ENCODE measurements around the gene KRTAP2-3. TPM values are rescaled to one million over a fixed set of nuclear protein-coding genes. Genes with fewer than 3 reads are reported as not detected.
"Not testable (repeated sequence)": the region's sequence is repeated elsewhere in the genome, so short reads cannot be mapped to it uniquely, and the experiment has no call there.

The KRTAP2-3 gene
- polyA plus RNA-seq, 2 donors: 0.10 TPM; not detected in 1

DNA sequence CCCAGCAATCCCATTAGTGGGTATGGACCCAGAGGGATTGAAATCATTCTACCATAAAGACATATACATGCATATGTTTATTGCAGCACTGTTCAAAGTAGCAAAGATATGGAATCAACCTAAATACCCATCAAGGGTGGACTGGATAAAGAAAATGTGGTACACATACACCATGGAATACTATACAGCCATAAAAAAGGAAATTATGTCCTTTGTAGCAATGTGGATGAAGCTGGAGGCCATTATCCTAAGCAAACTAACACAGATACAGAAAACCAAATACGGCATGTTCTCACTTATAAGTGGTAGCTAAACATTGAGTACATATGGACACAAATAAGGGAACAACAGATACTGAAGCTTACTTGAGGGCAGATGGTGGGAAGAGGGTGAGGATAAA, 2.4 kb downstream of the KRTAP2-3 start:
- Histone ChIP-seq H3K4me3 (ENCODE audit: low read depth in 1 of 2, low read length in 2 of 2) (no peak overlapping the region), H3K36me3 (ENCODE audit: control insufficient read depth in 2 of 2, insufficient read depth in 2 of 2, low read length in 1 of 2) (no peaks in the 10 kb centered on the region), H3K9me3 (ENCODE audit: control insufficient read depth in 2 of 2, insufficient read depth in 1 of 2, low read depth in 1 of 2, low read length in 1 of 2) (no peaks in the 10 kb centered on the region), H3K27me3 (ENCODE audit: control insufficient read depth in 1 of 2, insufficient read depth in 2 of 2, low read length in 2 of 2) (no peaks in the 10 kb centered on the region), H3K27ac (ENCODE audit: low read depth in 2 of 2, low read length in 1 of 2) (no peak overlapping the region), H3K4me1 (ENCODE audit: control insufficient read depth in 2 of 2, insufficient read depth in 2 of 2, low read length in 1 of 2) (no peaks in the 10 kb centered on the region)
- 97% methylated on average over 1 of the region's 1 CpG for WGBS, 2 donors

DNA sequence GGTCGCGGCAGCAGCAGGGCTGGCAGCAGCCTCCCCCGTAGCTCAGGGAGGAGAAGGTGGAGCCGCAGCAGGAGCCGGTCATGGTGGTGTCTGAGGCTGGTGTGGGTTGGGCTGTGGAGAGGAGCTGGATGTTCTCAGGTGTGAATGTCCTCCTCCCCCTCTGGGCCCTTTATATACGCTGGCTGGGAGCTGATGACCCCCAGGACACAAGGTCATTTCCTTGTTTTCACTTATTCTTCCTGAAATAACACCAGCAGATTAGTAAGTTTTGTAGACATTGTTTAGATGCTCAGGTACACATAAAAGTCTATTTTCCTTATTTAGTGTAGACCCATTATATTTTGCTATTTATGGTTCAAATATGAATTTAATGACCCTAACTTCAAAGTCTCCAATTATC, 4.8 kb downstream of the KRTAP2-3 start, which contains the start of gene KRTAP2-2:
Gene KRTAP2-2 (minus strand): TSS at position 101 of the 400 bp plus-strand sequence. CDS start 19 bp downstream, at position 82.
- not testable (repeated sequence) for H3K4me1 ChIP-seq (ENCODE audit: control insufficient read depth in 2 of 2, insufficient read depth in 2 of 2, low read length in 1 of 2); H3K36me3 ChIP-seq (ENCODE audit: control insufficient read depth in 2 of 2, insufficient read depth in 2 of 2, low read length in 1 of 2); H3K9me3 ChIP-seq (ENCODE audit: control insufficient read depth in 2 of 2, insufficient read depth in 1 of 2, low read depth in 1 of 2, low read length in 1 of 2); H3K27me3 ChIP-seq (ENCODE audit: control insufficient read depth in 1 of 2, insufficient read depth in 2 of 2, low read length in 2 of 2); H3K4me3 ChIP-seq (ENCODE audit: low read depth in 1 of 2, low read length in 2 of 2); H3K27ac ChIP-seq (ENCODE audit: low read depth in 2 of 2, low read length in 1 of 2)
- 55 to 71% methylated on average over 1 of the region's 6 CpGs for WGBS, 2 donors

DNA sequence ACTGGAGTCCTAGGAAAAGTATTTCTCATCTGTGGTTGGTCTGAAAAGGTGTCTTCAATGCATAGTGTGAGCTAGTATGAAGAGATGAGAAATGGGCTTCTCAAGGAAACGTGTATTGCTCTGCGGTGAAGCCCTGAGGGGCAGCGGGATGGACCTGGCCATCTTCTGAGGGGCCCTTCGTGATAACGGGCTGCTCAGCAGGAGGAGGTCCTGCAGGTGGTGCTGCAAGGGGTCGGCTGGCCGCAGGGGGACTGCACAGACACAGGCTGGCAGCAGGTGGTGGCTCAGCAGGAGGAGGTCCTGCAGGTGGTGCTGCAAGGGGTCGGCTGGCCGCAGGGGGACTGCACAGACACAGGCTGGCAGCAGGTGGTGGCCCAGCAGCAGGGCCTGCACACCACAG, 5.4 kb downstream of the KRTAP2-3 start:
- H3K27me3 ChIP-seq (ENCODE audit: control insufficient read depth in 1 of 2, insufficient read depth in 2 of 2, low read length in 2 of 2); H3K9me3 ChIP-seq (ENCODE audit: control insufficient read depth in 2 of 2, insufficient read depth in 1 of 2, low read depth in 1 of 2, low read length in 1 of 2); H3K4me1 ChIP-seq (ENCODE audit: control insufficient read depth in 2 of 2, insufficient read depth in 2 of 2, low read length in 1 of 2); H3K27ac ChIP-seq (ENCODE audit: low read depth in 2 of 2, low read length in 1 of 2); H3K36me3 ChIP-seq (ENCODE audit: control insufficient read depth in 2 of 2, insufficient read depth in 2 of 2, low read length in 1 of 2); H3K4me3 ChIP-seq (ENCODE audit: low read depth in 1 of 2, low read length in 2 of 2): not testable (repeated sequence)
- WGBS, 2 donors: 65 to 82% methylated on average over 7 to 9 of the region's 9 CpGs

DNA sequence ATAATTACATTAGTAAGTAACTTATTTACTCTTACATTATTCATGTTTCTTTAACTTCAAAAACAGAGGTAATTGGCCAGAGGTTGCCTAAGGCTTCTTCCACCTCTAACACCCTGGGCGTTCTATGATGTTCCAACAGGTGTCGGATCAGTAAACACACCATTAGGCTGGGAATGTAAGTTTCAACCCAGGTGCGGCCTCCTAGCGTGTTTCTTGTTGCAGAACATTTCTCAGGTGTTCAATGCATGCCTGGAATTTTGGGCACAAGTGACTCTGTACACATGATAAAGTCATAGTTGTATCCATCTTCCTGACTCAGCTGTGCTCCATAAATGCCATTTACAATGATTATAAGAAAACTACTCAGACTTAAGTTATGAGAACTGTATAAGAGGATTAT, 5.9 kb downstream of the KRTAP2-3 start:
- Histone ChIP-seq H3K9me3 (ENCODE audit: control insufficient read depth in 2 of 2, insufficient read depth in 1 of 2, low read depth in 1 of 2, low read length in 1 of 2) (no peaks in the 10 kb centered on the region), H3K36me3 (ENCODE audit: control insufficient read depth in 2 of 2, insufficient read depth in 2 of 2, low read length in 1 of 2) (no peaks in the 10 kb centered on the region), H3K27ac (ENCODE audit: low read depth in 2 of 2, low read length in 1 of 2) (no peak overlapping the region), H3K27me3 (ENCODE audit: control insufficient read depth in 1 of 2, insufficient read depth in 2 of 2, low read length in 2 of 2) (no peaks in the 10 kb centered on the region), H3K4me1 (ENCODE audit: control insufficient read depth in 2 of 2, insufficient read depth in 2 of 2, low read length in 1 of 2) (no peaks in the 10 kb centered on the region), H3K4me3 (ENCODE audit: low read depth in 1 of 2, low read length in 2 of 2) (no peak overlapping the region)
- 78 to 85% methylated on average over 4 of the region's 4 CpGs for WGBS, 2 donors

DNA sequence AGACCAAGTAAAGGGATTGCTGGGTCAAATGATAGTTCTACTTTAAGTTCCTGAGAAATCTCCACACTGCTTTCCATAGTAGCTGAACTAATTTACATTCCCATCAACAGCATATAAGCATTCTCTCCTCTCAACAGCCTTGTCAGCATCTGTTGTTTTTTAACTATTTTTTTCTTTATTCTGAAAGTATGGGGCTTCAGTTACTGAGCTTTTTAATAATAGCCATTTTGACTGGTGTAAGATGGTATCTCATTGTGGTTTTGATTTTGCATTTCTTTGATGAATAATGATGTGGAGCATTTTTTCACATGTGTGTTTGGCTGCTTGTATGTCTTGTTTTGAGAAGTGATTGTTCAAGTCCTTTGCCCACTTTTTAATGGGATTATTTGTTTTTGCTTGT, 7.3 kb downstream of the KRTAP2-3 start:
- H3K27me3 ChIP-seq (ENCODE audit: control insufficient read depth in 1 of 2, insufficient read depth in 2 of 2, low read length in 2 of 2): no peaks in the 10 kb centered on the region
- no peak overlapping the region for H3K27ac ChIP-seq (ENCODE audit: low read depth in 2 of 2, low read length in 1 of 2)
- H3K36me3 ChIP-seq (ENCODE audit: control insufficient read depth in 2 of 2, insufficient read depth in 2 of 2, low read length in 1 of 2): no peaks in the 10 kb centered on the region
- no peaks in the 10 kb centered on the region for H3K9me3 ChIP-seq (ENCODE audit: control insufficient read depth in 2 of 2, insufficient read depth in 1 of 2, low read depth in 1 of 2, low read length in 1 of 2)
- H3K4me3 ChIP-seq (ENCODE audit: low read depth in 1 of 2, low read length in 2 of 2): no peak overlapping the region
- H3K4me1 ChIP-seq (ENCODE audit: control insufficient read depth in 2 of 2, insufficient read depth in 2 of 2, low read length in 1 of 2): no peaks in the 10 kb centered on the region

DNA sequence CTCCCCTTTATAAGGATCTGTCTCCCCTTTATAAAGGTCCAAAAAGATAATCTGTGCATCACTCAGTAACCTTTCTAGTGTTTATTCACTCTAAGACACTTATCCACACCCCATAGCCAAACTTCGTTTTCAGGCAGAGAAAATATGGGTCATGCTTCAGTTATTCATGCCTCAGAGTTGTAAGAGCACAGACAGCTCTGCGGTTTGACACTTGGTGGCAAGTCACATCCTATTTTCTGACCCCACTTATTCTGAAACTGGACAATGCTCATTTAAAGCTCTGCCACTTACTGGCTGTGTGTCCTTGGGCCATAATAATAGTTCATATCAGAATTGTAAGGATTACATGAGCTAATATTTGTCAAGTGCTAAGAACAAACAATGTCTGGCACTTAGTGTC, 10.8 kb downstream of the KRTAP2-3 start:
- Histone ChIP-seq H3K27me3 (ENCODE audit: control insufficient read depth in 1 of 2, insufficient read depth in 2 of 2, low read length in 2 of 2) (no peaks in the 10 kb centered on the region), H3K9me3 (ENCODE audit: control insufficient read depth in 2 of 2, insufficient read depth in 1 of 2, low read depth in 1 of 2, low read length in 1 of 2) (no peaks in the 10 kb centered on the region), H3K36me3 (ENCODE audit: control insufficient read depth in 2 of 2, insufficient read depth in 2 of 2, low read length in 1 of 2) (no peaks in the 10 kb centered on the region), H3K4me3 (ENCODE audit: low read depth in 1 of 2, low read length in 2 of 2) (no peak overlapping the region), H3K27ac (ENCODE audit: low read depth in 2 of 2, low read length in 1 of 2) (no peak overlapping the region), H3K4me1 (ENCODE audit: control insufficient read depth in 2 of 2, insufficient read depth in 2 of 2, low read length in 1 of 2) (no peaks in the 10 kb centered on the region)
- 33 to 39% methylated on average over 2 of the region's 2 CpGs for WGBS, 2 donors

DNA sequence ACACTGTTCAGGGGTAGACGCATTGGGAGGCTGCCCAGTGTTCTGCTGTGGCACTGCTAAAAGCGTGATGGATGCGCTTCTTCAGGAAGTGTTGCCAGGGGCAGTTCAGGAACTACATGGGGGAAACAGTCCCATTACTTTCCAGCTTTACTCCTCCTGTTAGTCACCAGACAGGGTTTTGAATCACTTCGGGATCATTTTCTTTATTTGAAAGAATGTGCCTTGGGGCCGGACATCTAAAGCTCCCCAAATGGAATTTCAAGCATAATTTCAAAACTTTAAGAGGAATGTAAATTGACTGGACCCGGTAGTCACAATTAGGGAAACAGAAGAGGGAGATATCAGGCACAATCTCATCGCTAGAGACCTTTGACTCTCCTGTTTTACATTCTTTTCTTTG, 11.5 kb downstream of the KRTAP2-3 start:
- Histone ChIP-seq H3K36me3 (ENCODE audit: control insufficient read depth in 2 of 2, insufficient read depth in 2 of 2, low read length in 1 of 2) (no peaks in the 10 kb centered on the region), H3K27me3 (ENCODE audit: control insufficient read depth in 1 of 2, insufficient read depth in 2 of 2, low read length in 2 of 2) (no peaks in the 10 kb centered on the region), H3K9me3 (ENCODE audit: control insufficient read depth in 2 of 2, insufficient read depth in 1 of 2, low read depth in 1 of 2, low read length in 1 of 2) (no peaks in the 10 kb centered on the region), H3K4me3 (ENCODE audit: low read depth in 1 of 2, low read length in 2 of 2) (no peak overlapping the region), H3K4me1 (ENCODE audit: control insufficient read depth in 2 of 2, insufficient read depth in 2 of 2, low read length in 1 of 2) (no peaks in the 10 kb centered on the region), H3K27ac (ENCODE audit: low read depth in 2 of 2, low read length in 1 of 2) (no peak overlapping the region)
- WGBS, 2 donors: 48 to 60% methylated on average over 7 of the region's 7 CpGs

DNA sequence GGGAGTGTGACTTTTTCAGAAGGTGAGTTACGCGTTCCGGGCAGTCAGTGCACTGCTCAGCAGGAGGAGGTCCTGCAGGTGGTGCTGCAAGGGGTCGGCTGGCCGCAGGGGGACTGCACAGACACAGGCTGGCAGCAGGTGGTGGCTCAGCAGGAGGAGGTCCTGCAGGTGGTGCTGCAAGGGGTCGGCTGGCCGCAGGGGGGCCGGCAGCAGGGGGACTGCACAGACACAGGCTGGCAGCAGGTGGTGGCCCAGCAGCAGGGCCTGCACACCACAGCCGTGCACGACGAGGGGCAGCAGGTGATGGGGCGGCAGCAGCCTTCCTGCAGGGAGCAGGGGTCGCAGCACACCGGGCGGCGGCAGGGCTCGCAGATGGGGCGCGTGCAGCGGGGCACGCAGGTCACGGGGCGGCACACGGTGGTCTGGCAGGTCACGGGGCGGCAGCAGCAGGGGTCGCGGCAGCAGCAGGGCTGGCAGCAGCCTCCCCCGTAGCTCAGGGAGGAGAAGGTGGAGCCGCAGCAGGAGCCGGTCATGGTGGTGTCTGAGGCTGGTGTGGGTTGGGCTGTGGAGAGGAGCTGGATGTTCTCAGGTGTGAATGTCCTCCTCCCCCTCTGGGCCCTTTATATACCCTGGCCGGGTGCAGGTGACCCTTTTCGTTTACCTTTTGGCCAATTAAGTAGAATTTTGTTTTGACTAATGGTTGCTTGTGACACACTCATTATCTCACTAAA, 13.0 kb downstream of the KRTAP2-3 start, which contains the start of gene KRTAP2-1:
Gene KRTAP2-1 (minus strand): TSS at position 582 of the 731 bp plus-strand sequence. CDS start 49 bp downstream, at position 533.
- H3K4me1 ChIP-seq (ENCODE audit: control insufficient read depth in 2 of 2, insufficient read depth in 2 of 2, low read length in 1 of 2); H3K27ac ChIP-seq (ENCODE audit: low read depth in 2 of 2, low read length in 1 of 2); H3K27me3 ChIP-seq (ENCODE audit: control insufficient read depth in 1 of 2, insufficient read depth in 2 of 2, low read length in 2 of 2); H3K4me3 ChIP-seq (ENCODE audit: low read depth in 1 of 2, low read length in 2 of 2); H3K36me3 ChIP-seq (ENCODE audit: control insufficient read depth in 2 of 2, insufficient read depth in 2 of 2, low read length in 1 of 2); H3K9me3 ChIP-seq (ENCODE audit: control insufficient read depth in 2 of 2, insufficient read depth in 1 of 2, low read depth in 1 of 2, low read length in 1 of 2): not testable (repeated sequence)
- 59 to 67% methylated on average over 10 of the region's 33 CpGs for WGBS, 2 donors

DNA sequence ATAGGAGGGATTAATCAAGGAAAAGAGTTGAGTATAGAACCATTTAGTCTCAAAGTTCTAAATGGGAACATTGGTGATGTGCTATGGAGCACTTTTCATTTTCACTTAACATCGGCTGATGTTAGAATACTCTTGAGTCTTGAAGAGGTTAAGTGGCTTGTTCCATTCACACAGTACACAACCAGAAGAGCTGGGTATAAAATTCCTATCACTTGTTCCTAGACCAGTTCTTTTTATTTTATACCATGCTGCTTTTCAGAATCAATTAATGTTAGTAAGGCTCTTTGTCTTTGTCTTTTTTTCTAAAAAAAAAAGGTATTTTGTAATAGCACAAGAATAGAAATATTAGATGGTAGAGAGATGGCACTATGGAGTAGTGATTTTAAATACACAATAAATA, 17.0 kb downstream of the KRTAP2-3 start:
- no peaks in the 10 kb centered on the region for H3K36me3 ChIP-seq (ENCODE audit: control insufficient read depth in 2 of 2, insufficient read depth in 2 of 2, low read length in 1 of 2)
- H3K9me3 ChIP-seq (ENCODE audit: control insufficient read depth in 2 of 2, insufficient read depth in 1 of 2, low read depth in 1 of 2, low read length in 1 of 2): no peaks in the 10 kb centered on the region
- H3K4me3 ChIP-seq (ENCODE audit: low read depth in 1 of 2, low read length in 2 of 2): no peak overlapping the region
- peaks cover 0 to 4% of the 10 kb centered on the region in 2 donors for H3K4me1 ChIP-seq (ENCODE audit: control insufficient read depth in 2 of 2, insufficient read depth in 2 of 2, low read length in 1 of 2)
- no peak overlapping the region for H3K27ac ChIP-seq (ENCODE audit: low read depth in 2 of 2, low read length in 1 of 2)
- 98 to 100% methylated on average over 1 of the region's 1 CpG for WGBS, 2 donors
- no peaks in the 10 kb centered on the region for H3K27me3 ChIP-seq (ENCODE audit: control insufficient read depth in 1 of 2, insufficient read depth in 2 of 2, low read length in 2 of 2)
